Hematopoietic multipotent progenitor cell treated with erythropoietin and hydrocortisone succinate and interleukin-3 and kit ligand, for 6 days (in vitro differentiated cells): Measurements from ENCODE around the gene CNOT6.
A peak's percentile ranks its signal among the peaks of the same experiment; 100 is the strongest.

Source experiments
- DNase-seq: peaks from one replicate; pipeline ENCODE4 v3.0.0-alpha.2; 2015

CNOT6 gene

DNA sequence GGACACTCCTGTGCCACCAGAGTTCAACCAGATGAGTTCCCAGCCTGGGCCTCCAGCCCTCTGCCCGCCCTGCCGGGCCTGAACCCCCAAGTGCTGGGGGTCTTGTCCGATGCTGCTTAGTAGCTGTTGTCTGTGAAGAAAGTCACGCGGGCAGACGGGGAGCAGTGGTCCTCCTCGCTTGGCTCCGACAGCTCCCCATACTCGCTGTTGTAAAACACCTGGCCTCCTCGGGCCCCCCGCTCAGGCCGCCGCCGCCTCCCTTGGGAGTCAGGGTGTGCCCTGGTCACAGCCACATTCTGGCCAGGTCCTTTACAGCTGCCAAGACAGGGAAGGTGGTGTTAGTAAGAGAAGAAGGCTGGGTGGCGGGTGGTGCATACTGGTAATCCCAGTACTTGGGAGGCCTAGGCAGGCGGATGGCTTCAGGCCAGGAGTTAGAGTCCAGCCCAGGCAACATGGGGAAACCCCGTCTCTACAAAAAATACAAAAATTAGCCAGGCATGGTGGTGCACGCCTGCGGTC lies 109.0 kb downstream of the CNOT6 start:
- no peak for DNase-seq

DNA sequence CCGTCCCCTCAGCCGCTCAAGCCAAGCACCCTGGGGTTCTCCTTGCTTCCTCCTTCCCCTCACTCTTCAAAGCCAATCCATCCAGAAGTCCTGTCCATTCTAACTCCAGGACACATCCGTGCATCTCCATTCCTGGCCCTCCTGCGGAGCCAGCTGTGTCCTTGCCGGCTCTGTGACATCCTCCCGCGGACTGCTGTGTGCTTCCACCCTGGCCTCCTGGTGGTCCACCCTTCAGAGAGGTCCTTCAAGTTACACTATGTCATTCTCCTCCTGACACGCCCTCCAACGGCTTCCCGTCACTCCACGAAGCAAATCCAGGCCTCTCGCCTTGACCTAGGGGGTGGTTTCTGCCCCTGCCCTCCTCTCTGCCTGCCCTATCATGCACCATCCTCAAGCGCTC lies 110.1 kb downstream of the CNOT6 start:
- no peak for DNase-seq

DNA sequence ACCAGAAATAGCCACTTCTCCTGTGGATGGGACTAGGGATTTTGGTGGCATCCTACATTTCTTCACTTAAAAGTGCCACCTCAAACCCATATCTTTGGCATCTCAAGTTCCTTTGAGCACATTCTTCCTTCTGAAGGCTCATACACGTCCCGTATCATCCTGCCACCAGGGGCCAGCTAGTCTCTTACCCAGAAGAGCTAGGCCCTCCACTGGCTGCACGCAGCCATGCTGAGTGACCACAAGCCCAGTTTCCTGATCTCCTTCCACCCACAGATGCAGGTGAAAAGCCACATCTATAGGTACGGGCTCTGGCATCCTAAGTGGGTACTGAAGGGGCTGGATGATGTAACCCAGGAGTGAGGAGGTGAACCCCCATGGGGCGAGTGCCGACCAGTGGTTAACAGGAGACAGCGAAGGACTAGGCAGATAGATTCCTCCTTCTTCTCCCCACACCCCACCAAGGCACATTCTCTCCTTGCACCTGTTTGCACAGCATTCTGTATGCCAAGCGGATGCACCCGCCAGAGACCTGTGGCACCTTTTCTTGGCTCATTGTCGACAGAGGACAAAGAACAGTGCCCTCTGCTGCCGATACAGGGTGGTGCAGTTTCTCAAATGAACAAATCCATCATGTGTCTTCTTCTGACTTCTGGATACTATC lies 111.5 kb downstream of the CNOT6 start:
- DNase-seq: peak; percentile 86

DNA sequence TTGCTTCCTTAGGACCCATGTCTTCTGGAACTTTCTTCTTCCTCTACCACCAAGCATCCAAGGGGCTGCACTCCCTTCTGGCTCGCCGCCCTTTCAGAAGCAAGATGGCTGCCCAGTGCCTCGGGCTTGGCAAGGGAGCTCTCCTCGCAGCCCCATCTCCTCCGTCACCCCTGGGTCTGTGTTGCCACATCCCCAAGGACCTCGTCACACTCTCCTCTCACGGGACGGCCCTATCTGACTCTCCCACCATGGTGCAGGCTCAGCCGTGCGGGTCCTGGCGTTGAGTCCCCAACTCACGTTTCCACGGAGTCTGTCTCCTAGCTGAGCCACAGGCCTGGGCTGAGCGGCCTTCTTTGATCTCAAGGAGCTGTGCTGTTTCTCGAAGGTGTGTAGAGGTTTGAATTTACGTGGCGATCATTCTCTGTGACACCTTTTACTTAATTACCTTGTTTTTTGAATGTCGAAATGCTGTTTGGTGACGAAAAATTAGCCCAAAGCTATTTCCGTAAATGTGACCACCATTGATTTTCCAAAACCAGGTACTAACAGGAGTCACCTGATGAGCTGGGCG lies 112.1 kb downstream of the CNOT6 start:
- no peak for DNase-seq

DNA sequence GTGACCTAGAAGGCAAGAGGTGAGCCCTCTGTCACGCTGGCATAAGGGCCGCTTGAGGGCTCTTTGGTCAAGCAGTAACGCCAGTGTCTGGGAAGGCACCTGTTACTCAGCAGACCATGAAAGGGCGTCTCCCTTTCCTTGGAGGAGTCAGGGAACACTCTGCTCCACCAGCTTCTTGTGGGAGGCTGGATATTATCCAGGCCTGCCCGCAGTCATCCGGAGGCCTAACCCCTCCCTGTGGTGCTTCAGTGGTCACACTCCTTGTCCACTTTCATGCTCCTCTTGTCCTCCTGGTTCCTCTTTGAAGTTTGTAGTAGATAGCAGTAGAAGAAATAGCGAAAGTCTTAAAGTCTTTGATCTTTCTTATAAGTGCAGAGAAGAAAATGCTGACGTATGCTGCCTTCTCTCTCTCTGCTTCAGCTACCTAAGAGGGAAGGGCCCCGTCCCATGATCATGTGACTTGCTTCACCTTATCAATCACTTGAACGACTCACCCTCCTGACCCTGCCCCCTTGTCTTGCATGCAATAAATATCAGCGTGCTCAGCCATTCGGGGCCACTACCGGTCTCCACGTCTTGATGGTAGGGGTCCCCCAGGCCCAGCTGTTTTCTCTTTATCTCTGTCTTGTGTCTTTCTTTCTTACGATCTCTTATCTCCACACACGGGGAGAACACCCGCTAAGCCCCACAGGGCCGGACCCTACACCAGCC lies 113.8 kb downstream of the CNOT6 start:
- peak; percentile 38 for DNase-seq

DNA sequence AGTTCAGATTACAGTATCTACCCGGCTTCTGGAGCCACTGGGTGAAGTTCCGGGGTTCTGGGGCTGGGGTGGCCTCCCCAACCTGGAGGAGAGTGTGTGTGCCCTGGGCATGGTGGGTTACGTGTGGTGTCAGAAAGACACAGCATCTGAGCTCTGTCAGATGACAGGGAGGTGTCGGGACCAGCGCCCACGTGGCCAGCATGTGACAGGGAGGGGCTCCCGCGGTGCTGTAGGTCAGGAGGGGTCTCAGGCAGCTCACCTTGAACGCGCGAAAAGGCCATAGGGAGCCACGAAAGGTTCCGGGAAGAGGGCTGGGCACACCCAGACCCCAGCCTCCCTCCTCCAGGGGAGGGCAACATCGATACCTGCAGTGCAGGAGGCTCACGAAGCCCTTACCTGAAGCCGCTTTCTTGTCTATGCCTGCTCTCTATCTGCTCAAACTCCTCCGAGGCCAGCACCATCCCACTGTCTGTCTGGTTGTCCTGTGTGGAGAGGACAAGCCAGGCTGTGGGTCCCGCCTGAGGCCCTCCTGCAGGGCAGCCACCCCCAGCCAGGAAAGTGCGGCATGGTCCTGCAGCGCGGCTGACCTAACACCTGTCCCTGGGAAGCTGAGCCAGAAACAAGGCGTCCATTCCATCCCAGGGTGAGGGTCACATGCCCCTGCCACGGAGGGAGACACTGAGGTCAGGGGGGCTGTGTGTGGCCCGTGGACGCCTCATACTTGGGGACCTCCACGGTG lies 114.6 kb downstream of the CNOT6 start:
- DNase-seq: no peak

DNA sequence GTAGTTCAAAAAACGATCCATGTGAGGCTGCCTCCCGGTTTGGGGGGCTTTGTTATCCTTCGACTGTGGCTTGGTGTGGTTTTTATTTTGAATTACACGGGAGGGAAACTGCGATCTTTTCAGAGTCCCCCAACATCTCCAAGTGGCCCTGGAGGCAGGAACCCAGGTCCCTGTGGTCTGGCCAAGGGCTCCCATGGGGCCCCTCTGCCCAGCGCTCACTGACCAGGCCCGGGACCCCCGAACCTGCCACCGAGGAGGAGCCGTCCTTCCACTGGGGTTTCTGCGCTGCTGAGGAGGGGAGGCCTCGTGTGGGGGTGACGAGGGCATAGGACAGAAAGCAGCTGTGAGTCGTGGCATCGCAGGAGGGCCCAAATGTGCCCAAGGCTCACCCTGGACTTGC lies 115.2 kb downstream of the CNOT6 start:
- no peak for DNase-seq

DNA sequence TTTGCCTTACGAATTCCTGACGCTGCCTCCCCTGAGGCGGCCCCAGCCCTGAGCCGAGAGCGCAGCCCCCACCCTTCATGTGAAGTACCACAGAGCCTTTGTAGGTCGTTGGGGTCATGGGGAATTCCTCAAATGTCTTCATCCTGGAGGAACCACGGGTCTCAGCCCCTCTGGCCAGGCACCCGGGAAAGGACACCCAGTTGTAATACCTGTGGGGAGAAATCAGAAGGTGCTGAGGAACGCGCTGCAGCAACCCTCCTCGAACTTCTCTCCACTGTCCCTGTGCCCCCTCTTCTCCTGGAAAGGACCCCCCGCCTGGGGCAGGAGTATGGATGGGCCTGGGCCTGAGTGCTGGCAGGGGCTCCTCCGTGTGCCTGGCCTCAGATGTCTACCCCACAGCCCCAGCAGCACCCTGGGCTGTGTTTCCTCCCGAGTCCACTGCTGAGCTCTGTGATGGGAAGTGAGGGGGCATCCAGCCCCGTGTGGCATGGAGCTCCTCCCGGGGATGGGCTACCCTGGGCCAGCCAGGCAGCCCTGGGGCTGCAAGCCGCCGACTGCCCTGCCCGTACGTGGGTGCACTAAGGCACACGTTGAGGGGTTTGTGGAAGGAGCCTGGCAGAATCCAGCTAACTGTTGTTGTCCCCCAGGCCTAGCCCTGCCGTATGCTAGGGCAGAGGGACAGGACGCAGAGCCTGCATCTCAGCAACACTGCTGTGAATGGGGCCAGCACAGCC lies 115.8 kb downstream of the CNOT6 start:
- DNase-seq: no peak

DNA sequence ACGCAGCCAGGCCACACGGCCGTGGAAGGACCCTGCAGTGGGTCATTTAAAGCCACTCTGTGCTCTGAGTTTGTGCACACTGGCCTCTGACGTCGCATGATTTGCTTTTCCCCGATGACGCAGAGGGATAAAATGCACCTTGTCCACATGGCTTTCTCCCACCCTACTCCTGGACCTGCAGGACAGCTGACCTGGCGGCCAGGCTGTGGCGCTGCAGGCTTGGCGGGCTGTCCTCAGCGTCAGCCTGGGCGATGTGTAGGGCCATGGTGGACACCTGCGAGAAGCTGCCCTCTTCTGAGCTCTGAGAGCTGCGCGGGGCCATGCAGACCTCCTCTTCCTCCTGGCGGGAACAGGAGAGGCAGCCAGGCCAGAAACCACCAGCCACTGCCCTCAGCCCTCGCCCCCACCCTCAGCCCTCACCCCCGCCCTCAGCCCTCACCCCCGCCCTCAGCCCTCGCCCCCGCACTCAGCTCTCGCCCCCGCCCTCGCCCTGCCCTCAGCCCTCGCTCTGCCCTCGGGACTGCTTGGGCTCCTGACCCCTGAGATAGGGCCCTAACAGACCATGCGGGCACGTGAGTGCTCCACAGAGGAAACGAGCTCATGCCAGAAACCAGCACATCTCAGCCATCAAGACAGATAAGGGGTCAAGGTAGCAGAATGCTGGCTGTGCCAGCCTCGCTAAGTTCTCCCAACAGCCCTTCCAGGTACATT lies 117.1 kb downstream of the CNOT6 start:
- DNase-seq: peak; percentile 54

DNA sequence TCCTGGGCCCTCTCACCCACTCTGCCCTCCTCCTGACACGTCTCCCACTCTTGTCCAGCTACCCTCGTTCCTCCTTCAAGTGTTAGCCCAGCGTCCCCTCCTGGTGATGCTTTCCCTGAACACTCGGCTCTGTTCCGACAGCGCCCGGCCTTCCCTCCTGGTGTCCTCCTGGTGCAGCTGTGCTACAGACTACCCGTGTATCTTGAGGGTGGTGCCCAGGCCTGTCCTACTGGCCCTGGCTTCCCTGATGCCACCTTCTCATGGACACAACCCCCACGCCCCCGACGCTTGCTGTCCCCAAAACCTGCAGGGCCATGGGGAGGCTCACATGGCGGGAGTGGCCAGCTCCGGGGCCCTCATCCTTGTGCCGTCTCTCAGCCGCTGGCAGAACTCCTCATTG lies 118.5 kb downstream of the CNOT6 start:
- no peak for DNase-seq

DNA sequence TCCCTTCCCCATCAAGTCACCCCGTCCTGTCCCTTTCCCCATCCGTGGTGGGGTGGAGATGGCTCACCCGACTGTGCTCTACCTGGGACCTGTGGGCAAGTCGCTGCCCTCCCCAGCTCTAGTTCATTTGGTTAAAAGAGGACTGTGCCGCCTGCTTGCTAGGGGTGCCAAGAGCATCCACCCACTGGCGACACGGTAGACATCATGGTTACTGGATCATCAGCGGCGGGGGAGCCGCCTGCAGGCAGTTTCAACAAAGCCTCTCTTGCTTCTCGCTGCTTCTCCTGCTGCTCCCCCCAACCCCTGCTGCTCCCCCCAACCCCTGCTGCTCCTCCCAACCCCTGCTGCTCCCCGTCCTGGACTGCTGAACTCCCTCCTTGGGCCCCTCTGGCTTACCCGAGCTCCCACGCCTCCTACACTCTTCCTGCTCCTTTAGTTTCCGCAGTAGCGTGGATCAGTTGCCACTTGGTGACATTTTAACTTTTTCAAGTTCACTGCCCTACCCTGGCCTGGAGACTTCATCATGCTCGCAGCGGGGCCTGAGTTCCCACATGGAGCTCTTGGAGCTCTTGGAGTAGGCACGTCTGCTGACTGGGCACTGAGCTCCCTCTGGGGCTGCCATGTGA lies 119.1 kb downstream of the CNOT6 start:
- no peak for DNase-seq

DNA sequence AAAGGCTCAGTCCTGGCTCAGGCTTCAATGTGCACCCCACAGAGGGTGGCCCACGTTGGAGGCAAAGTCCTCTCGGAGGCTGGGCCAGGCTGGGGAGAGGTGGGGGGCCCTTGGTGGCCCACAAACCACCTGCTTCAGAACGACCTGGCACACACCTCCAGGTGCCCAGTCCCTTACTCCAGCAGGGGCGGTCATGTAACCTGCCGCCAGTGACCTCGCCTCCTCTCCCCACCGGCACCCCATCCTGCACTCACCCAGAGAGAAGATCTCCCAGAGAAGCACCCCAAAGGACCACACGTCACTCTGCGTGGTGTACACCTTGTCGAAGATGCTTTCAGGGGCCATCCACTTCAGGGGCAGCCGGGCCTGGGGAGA lies 119.6 kb downstream of the CNOT6 start:
- DNase-seq: no peak

DNA sequence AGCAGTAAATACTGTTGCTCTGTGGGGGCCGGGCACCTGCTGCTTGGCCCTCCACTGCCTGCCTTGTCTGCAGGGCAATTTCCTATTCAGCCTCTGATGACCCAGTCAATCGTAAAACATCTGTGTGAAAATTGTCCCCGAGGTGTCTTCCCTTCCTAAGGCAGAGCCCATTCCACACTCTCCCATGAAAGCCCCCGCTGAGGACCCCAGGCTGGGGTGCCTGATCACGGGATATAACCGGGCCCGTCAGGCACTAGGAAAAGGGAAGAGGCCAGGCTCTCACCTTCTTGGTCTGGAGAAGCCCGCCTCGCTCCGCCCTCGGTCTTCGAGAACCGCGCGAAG lies 124.3 kb downstream of the CNOT6 start:
- DNase-seq: no peak

DNA sequence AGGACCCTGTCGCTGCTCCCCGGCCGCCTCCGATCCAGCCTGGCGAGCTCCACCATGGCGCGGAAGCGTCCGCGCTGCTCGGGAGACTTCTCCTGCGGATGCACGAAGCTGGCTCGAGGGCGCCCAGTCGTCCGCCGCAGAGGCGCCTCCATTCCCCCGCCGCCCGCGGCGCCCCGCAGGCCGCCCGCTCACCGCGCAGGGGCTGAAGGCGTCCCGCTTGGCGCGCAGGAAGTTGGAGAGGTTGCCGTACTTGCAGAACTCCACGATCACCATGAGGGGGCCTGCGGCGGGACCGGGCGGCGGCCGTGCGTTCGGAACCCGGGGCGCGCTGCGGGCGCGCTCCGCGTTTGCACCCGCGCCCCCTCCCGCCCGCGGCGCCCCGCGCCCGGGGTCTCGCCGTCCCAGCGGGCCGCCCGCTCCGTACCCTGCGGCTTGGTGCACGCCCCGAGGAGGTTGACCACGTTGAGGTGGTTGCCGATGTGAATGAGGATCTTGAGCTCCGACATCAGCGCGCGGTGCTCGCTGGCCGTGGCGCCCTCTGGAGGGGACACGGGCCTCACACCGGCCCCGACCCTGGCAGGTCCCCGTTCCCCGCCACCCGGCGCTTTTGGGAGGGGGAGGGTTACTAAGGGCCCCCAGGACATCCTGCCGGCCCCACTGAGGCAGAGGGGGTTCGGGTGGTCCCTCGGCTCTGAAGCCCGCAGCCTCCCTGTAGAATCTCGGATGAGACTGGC lies 124.8 kb downstream of the CNOT6 start:
- peak; percentile 69 for DNase-seq

DNA sequence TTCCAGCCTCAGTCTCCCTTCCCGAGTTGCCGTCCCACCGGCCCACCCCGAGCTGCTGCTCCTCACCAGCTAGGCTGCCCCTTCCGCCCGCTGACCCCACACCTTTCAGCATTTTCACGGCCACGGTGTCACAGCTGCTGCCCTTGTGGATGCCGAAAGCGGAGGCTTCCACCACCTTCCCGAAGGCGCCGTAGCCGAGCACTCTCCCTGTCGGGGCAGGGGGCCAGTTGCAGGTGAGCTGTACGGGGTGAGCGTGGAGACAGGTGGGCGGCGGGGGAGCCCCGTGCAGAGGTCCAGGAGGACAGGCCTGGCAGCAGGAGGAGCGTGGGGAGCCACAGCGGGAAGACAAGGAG lies 125.4 kb downstream of the CNOT6 start:
- DNase-seq: no peak

DNA sequence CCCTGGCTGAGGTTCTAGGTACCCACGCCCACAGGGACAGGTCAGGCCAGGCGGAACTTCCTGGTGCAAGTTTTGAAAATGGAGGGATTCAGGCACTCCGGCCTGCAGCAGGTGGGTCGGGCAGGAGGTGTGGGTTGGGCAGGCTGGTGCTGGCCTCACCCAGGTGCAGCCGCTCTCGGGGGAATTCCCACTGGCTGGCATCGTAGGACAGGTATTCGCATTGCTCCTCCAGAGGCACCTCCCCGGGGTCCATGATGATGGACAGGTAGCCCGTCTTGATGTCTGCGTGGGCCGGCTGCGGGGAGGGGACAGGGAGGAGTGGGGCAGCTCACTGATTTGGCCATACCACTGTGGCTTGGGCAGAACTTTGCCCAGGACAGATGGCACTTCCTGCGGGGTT lies 125.8 kb downstream of the CNOT6 start:
- DNase-seq: no peak

DNA sequence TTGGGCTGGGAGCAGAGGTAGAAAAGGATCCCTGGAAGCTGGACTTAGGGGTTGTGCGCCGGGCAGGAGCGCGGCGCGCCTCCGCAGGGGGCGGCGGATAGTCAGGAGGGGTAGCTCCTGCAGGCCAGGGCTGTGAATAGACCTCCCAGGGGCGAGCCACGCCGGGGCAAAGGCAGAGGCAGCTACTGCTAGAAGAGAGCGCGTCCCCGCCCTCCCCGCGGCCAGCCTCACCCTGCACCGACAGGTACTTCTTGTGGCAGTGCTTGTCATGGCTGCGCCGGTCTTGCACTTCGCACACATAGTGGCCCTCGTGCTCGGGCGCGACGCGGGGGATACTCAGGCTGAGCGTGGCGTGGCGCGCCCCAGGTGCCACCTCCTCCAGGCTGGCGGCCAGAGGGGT lies 127.1 kb downstream of the CNOT6 start:
- no peak for DNase-seq

DNA sequence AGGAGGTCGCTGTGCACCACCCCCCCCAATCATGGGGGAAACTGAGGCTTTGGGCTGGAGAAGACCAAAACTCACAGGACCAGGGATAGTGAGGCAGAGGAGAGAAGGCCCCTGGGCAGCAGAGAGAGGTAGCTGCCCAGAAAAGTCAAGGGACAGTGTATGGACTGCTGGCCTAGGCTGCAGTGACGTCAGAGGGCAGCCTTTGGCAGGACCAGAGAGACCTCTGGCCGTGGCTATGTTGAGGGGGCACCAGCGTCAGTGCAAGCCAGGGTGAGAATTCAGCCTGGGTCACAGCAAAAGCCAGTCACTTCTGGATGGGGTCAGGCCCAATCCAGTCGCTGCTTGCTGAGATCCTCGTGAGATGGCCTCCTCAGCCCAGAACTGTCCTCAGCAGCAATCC lies 128.7 kb downstream of the CNOT6 start:
- DNase-seq: no peak

DNA sequence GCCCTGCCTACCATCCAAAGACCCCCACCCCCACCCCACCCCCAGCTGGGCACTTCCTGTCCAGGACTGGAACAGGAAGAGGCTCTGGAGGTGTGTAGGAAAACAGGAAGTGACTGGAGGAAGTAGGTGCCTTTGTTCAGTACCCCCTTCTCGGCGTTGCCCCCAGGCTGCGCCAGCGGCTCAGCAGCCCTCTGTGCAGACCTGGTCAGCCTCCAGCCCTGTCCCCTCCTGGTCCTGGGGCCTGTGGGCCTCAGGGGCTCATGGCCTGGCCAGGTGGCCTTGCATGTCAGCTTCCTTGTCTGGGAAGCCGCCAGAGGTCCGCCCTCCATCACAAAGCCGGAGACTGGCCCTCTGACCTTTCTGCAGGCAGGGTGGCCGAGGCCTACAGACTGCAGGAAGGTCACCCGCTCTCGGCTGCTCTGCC lies 129.2 kb downstream of the CNOT6 start:
- no peak for DNase-seq

DNA sequence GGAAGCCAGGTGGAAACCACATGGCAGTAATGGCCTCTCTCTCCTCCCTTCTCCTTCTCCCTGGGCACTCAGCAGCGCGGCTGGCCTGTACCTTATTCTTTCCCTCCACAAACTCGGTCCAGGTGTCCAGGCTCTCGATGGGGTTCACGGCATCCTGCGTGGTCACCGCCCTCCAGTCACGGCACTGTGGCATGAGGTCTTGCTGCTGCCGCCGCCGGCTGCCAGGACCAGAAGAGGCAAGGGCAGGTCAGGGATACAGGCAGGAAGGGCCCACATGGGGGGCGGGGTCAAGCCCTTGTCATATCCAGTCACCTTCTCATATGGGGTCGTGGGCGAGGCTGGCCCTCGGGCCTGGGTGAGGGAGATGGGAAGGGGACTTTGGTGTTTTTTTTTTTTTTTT lies 129.7 kb downstream of the CNOT6 start:
- DNase-seq: no peak

DNA sequence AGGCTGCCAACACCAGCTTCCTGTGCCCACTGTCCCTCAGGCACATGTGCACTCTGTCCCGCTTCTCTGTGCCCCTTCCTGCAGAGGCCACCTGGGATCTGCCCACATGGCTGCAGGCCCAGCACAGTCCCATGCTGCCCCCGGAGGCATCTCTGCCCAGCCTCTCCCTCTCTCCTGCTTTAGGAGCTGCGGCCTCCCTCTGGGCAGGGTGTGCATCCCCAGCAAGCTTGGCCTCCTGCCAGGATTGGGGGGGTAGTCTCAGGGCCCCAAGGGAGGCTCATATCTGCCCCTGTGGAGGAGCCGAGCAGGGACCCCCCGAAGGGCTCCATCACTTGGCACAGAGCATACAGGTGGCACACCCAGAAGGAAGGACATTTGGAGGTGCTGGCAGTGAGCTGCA lies 130.4 kb downstream of the CNOT6 start:
- DNase-seq: no peak
